Measurements from ENCODE around the gene BAIAP2.

GRCh38 chr17:81163051-81163695 lies 128.2 kb downstream of the BAIAP2 start:
- TF ChIP-seq CTCF (IDR thresholded peaks at IDR 0.05) (no peak), ZFX (IDR thresholded peaks at IDR 0.05; ENCODE audit: borderline replicate concordance) (no peak)
